DMS114 treated with DMSO at 0.1 percent for 48 hours (cell line): ENCODE measurements around the gene NHLRC3.
"Not testable (repeated sequence)": the region's sequence is repeated elsewhere in the genome, so short reads cannot be mapped to it uniquely, and the experiment has no call there.

Source experiments
- DNase-seq: peaks from one replicate; lab custom pipeline; 2025; ENCODE audit not compliant: unreplicated experiment; lab: John Stamatoyannopoulos, UW

Gene NHLRC3, protein sequence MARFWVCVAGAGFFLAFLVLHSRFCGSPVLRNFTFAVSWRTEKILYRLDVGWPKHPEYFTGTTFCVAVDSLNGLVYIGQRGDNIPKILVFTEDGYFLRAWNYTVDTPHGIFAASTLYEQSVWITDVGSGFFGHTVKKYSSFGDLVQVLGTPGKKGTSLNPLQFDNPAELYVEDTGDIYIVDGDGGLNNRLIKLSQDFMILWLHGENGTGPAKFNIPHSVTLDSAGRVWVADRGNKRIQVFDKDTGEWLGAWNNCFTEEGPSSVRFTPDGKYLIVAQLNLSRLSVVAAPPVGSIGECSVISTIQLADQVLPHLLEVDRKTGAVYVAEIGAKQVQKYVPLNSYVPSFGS

DNA sequence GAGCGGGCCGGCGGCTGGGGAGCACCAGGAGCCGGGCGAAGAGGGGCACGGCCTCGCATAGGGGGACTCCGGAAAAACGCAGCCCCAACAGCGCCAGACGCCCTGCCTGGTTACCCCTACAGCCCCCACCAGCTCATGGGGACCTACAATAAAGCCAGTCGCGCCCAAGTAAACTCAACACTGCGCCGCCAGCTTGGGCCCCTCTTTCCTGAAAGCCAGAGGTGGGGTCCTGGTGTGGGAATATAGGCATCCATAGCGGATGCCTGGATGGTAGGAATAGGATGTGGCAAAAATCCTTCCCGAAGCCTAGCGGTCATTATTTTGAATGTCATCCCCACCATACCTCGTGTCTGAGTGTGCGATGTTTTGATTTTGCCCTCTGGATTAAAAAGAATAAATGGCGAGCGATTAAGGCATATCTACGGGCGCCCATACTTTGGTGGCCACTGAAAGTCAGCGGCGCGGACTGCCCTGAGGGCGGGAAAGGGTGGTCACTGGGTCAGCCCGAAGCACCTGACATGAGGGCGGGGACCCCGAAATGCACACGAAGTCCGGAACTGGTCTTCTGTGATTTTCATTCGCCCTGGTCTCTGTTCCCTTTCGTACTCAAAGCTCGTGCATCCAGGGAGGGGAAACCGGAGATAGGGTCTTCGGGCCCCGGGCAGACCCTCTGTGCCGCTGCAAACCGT is at the start of gene NHLRC3, which contains the start of gene PROSER1:
Gene NHLRC3, plus strand, starts transcription at position 577 of the 689 bp plus-strand sequence. CDS start 184 bp downstream, outside the sequence.
Gene PROSER1, minus strand, starts transcription at position 210 of the 689 bp plus-strand sequence. CDS start 847 bp downstream, outside the sequence.
- peak; percentile 58 for DNase-seq

DNA sequence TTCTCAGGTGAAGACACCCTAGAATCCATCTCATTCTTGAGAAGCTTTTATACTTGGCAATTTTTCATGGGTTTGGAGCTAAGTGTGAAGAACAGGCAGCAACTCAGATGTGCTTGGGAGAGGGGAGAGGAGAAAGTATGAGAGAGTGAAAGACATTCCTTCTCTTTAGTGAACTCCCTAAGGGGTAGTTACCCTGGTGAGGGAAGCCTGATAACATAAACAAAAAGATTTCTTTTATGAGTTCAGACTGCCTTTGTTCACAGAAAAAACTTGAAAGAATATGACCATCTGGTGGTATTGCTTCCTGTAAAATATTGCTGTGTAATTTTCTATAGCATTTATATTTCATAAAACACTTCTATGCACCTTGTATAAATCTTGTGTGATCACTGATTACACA is 47.6 kb upstream of the NHLRC3 start, which contains the start of gene STOML3:
Gene STOML3, minus strand, starts transcription at position 139 of the 400 bp plus-strand sequence. Its CDS starts 110 bp downstream, at position 29.
- DNase-seq = no peak

- no peak for DNase-seq
Observed at GRCh38 chr13:38993381-38993780, 44.9 kb upstream of the NHLRC3 start.

- DNase-seq = no peak
Observed at GRCh38 chr13:38998739-38999138, 39.5 kb upstream of the NHLRC3 start.

- DNase-seq = not testable (repeated sequence)
Observed at GRCh38 chr13:39006371-39007111, 31.7 kb upstream of the NHLRC3 start.

DNA sequence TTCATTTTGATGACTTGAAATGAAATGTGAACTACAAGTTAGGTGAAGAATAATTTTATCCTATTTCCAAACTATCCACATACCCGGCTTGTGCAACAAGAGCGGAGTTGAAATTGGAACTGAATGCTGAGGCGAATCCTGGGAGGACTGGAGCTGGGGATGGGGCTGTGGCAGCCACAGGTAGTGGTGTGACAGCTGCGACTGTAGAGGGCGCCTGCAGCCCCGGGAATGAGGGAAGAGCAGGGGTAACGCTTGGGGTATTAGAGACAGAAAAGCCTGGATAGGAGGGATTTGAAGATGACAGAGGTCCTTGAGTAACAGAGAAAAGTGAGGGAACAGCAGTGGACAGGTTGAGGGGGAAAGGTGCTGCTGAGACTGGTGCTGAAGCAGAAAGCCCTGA is 25.6 kb upstream of the NHLRC3 start:
- no peak for DNase-seq

- DNase-seq = no peak
Observed at GRCh38 chr13:39013462-39013861, 24.8 kb upstream of the NHLRC3 start.

GRCh38 chr13:39016087-39016486 is 22.2 kb upstream of the NHLRC3 start:
- no peak for DNase-seq

GRCh38 chr13:39016787-39017186 is 21.5 kb upstream of the NHLRC3 start:
- DNase-seq = no peak

GRCh38 chr13:39020853-39021462 is 17.3 kb upstream of the NHLRC3 start:
- DNase-seq = no peak

- no peak for DNase-seq
Observed at GRCh38 chr13:39023316-39023715, 14.9 kb upstream of the NHLRC3 start.

DNA sequence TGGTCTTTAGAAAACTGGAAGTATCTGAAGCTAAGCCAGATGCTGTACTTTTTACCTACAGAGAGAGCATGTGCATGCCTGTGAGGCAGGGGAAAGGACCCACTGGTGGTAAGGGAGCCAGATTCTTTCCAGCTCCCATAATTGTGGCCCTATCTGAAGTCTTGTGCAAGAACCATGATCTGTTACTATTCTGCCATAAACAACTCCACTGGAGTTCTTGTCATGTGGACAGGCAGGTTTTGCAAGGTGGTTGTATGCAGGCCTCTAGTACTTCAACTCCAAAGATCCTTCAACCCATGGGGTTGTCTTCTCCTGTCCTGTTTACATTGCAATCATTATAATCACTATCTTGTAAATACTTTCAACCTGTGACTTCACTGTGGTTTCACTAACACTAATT is 14.5 kb upstream of the NHLRC3 start:
- no peak for DNase-seq

DNA sequence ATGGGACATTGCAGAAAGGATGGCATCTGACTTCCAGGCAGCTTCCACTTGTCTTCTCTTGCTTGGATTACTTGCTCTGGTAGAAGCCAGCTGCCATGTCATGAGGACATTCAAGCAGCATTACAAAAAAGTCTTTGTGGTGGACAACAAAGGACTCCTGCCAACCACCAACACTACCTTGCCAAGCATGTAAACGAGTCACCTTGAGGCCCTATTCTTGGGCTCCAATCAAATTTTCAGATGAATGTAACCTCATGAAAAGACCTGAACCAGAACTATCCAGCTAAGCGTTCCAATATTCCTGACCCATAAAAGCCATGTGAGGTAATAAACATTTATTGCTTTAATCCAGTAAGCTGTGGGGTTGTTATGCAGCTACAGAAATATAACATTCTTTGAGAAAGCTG is 12.8 kb upstream of the NHLRC3 start:
- no peak for DNase-seq

- no peak for DNase-seq
Observed at GRCh38 chr13:39032150-39032549, 6.1 kb upstream of the NHLRC3 start.

DNA sequence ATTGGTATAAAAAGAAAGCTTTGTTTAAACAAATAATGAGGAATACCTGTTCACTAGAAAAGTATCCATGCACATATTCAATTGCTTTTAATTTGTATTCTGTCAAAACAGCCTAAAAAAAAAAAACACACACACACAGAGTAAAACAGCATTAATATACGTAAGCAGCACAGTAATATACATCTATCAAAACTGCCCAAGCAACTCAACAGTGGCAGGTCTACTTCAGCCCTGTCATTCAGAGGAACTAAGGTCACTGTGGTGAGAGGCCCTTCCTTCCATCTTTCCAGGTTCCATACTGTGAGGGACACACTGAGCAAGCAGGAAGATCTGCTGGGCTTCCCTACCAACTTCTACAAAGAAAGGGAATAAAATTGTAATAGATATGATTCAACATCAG is 4.2 kb upstream of the NHLRC3 start:
- no peak for DNase-seq

DNA sequence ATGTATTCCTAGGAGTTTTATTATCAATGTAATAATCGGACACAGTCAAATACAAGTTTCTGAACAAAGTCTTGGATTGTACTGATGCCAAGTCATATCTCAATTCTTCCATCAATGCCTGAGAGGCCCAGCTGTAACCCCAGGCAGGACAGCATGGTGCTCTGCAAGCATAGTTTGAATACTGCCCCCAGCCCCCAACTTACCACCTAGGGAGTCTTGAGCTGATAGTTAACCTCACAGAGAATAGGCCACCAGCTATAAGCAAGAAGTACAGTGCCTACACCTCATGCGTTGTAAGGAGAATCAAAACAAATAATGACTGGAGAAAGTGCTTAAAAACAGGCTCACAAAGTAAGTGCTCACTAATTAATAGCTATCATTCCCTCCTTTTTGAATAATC is 3.1 kb upstream of the NHLRC3 start:
- DNase-seq = no peak

DNA sequence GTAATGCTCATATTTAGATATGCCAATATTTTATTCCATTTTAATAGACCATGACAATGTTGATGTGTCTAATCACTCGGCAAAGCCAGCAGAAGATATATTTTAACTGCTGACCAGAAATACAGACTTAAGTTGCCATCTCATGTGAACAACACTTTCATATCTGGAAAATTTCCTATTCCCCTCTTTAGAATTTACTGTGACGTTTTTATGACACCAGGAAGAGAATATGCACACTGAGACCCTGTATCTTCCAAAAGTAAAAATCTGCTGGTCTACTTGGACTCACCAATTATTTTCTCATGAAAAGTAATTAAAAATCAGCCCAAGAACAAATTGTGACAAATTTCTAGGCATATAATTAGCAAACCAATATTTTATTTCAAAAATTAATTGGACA is 2.5 kb upstream of the NHLRC3 start:
- DNase-seq = no peak

DNA sequence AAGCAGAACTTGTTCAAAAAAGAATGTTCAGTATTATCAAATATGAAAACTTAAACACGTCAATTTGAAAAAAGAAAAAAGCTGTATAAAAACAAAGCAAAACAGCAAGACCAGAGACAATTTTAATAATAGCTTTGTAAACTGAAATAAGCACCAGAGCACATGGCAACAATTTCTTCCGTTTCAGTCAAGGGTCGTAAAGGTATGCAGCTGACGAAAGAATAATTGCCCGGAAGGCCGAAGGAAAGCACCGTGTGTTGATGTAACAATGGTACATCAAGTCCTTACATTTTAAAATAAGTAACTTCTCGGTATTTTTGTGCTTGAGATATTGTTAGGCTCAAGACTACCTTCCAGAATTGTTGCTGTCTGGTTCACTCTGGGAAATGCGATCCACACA is 2.0 kb upstream of the NHLRC3 start:
- no peak for DNase-seq

DNA sequence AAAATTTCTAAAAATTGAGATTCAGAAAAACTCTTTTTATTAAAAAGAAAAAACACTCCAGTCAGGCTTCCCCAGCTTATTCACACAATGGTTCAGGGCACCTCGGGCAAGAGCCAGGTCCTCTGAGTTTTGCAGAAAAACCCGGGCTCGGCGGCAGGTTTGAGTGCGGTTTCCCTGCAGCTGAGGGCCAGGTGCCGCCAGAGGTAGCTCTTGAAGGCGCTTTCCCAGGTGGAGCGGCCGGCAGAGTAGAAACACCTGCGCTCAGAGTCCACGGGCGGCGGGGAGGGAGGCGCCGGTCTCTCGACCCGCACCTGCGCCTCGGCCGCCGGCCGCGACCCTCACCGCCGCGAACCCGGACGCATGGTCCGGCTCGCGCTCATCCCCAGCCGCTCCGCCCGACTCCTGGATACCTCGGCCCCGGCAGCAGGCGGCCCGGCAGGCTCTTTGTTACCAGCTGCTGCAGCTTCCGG is 811 bp upstream of the NHLRC3 start:
- DNase-seq = no peak

DNA sequence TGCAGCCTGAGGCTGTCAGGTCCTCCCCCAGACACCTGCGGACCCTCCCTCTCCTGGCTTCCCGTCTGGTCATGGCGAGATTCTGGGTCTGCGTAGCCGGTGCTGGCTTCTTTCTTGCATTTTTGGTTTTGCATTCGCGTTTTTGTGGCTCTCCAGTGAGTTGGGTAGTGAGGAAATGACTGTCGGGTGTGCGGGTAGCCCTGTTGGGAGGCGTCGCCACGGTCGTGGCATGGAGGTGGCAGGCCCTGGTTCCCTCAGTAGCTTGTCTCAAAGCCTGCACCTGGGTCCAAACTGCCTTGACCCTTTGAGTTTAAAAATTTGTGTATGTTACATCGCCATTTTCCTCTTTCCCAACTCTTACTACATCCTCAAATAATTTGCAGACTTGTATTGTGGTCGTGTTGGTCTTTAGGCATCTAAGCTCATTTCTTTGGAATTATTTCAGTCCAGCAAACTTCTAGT is 344 bp downstream of the NHLRC3 start:
- DNase-seq = no peak

DNA sequence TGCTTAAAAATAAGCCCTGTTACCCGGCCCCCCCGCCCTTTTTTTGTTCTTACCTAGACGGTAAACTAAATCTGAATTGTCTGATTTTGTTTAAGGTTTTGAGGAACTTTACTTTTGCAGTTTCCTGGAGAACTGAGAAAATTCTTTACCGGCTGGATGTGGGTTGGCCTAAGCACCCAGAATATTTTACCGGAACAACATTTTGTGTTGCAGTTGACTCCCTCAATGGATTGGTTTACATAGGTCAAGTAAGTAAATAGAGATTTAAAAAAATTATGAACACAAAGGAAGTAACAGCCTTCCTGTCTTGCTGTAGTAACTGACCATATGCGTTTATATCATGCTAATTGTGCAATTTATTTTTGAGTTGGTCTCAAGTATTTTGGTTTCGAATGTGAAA is 785 bp downstream of the NHLRC3 start:
- DNase-seq = no peak
